WI38 (cell line): ENCODE results near the gene EFR3B.
"Not testable (repeated sequence)": the region's sequence is repeated elsewhere in the genome, so short reads cannot be mapped to it uniquely, and the experiment has no call there.

ENCODE experiments used
- H3K4me3 ChIP-seq: 2 replicates; pipeline ENCODE4 v1.5.1; 2011; ENCODE audit warnings: low read depth, mild to moderate bottlenecking, control low read depth, low read length
- CTCF ChIP-seq: IDR thresholded peaks from 2 replicates; pipeline ENCODE4 v1.5.1; 2012; ENCODE audit warnings: low read depth, mild to moderate bottlenecking, control low read depth, low read length

EFR3B gene

GRCh38 chr2:25131567-25132298, 89.9 kb downstream of the EFR3B start:
- H3K4me3 ChIP-seq: no peak overlapping the region
- TF ChIP-seq CTCF: no peak

- no peak for TF ChIP-seq CTCF
- H3K4me3 ChIP-seq: no peak overlapping the region
Measured at GRCh38 chr2:25132299-25132635, 90.4 kb downstream of the EFR3B start.

- TF ChIP-seq CTCF: no peak
- H3K4me3 ChIP-seq: no peak overlapping the region
Measured at GRCh38 chr2:25132693-25133092, 90.8 kb downstream of the EFR3B start.

- not testable (repeated sequence) for H3K4me3 ChIP-seq
Measured at GRCh38 chr2:25140535-25140934, 98.7 kb downstream of the EFR3B start.

- H3K4me3 ChIP-seq: no peak overlapping the region
- no peak for TF ChIP-seq CTCF
Measured at GRCh38 chr2:25141120-25141519, 99.2 kb downstream of the EFR3B start.

- H3K4me3 ChIP-seq: no peak overlapping the region
- no peak for TF ChIP-seq CTCF
Measured at GRCh38 chr2:25145803-25146202, 103.9 kb downstream of the EFR3B start.

- H3K4me3 ChIP-seq: no peak overlapping the region
- no peak for TF ChIP-seq CTCF
Measured at GRCh38 chr2:25146896-25147295, 105.0 kb downstream of the EFR3B start.

- TF ChIP-seq CTCF: no peak
- no peak overlapping the region for H3K4me3 ChIP-seq
Measured at GRCh38 chr2:25149646-25150045, 107.8 kb downstream of the EFR3B start.

GRCh38 chr2:25150993-25151392, 109.1 kb downstream of the EFR3B start:
- not testable (repeated sequence) for H3K4me3 ChIP-seq
